Myocyte (in vitro differentiated cells): ENCODE data around the gene AGXT. TPM values are rescaled to one million over a fixed set of nuclear protein-coding genes. Genes with fewer than 3 reads are reported as not detected.
A peak's percentile ranks its signal among the peaks of the same experiment; 100 is the strongest.

Experiments used
- DNase-seq: peaks from one replicate; pipeline ENCODE4 v3.0.0-alpha.2; 2012; ENCODE audit warnings: low read depth
- total RNA-seq: library from RNA; depleted of rRNA; stranded (reverse); fragments of >200 nt; gene quantifications from 2 replicates; pipeline ENCODE4 v1.2.3, GENCODE V29; 2014

The AGXT gene
- total RNA-seq, 1 donor from 2014 or later = not detected

- no peak for DNase-seq
Measured at GRCh38 chr2:240869109-240869955, 708 bp downstream of the AGXT start.

- no peak for DNase-seq
Measured at GRCh38 chr2:240869956-240870875, 1.6 kb downstream of the AGXT start.

GRCh38 chr2:240871071-240871958 is 2.7 kb downstream of the AGXT start:
- no peak for DNase-seq

- DNase-seq = no peak
Measured at GRCh38 chr2:240872317-240873097, 3.9 kb downstream of the AGXT start.

GRCh38 chr2:240873098-240873788 is 4.6 kb downstream of the AGXT start:
- DNase-seq = no peak

- DNase-seq = no peak
Measured at GRCh38 chr2:240873805-240874714, 5.4 kb downstream of the AGXT start.

GRCh38 chr2:240874715-240875227 is 6.1 kb downstream of the AGXT start:
- DNase-seq = no peak

- DNase-seq = no peak
Measured at GRCh38 chr2:240875228-240876034, 6.8 kb downstream of the AGXT start.

- DNase-seq = no peak
Measured at GRCh38 chr2:240876035-240876474, 7.4 kb downstream of the AGXT start.

GRCh38 chr2:240876475-240877251 is 8.0 kb downstream of the AGXT start:
- no peak for DNase-seq

GRCh38 chr2:240877460-240878340 is 9.1 kb downstream of the AGXT start:
- no peak for DNase-seq

GRCh38 chr2:240878341-240878936 is 9.8 kb downstream of the AGXT start:
- no peak for DNase-seq

GRCh38 chr2:240879105-240879504 is 10.5 kb downstream of the AGXT start:
- no peak for DNase-seq

GRCh38 chr2:240881913-240882312 is 13.3 kb downstream of the AGXT start:
- DNase-seq = peak; percentile 50

- no peak for DNase-seq
Measured at GRCh38 chr2:240884221-240884620, 15.6 kb downstream of the AGXT start.
